NCI-H1417 (cell line): Measurements from ENCODE around the gene ZDHHC21.

Source experiments
- DNase-seq, 3 experiments: peaks; one replicate each; lab custom pipeline; 2025; lab: John Stamatoyannopoulos, UW

Gene ZDHHC21, protein sequence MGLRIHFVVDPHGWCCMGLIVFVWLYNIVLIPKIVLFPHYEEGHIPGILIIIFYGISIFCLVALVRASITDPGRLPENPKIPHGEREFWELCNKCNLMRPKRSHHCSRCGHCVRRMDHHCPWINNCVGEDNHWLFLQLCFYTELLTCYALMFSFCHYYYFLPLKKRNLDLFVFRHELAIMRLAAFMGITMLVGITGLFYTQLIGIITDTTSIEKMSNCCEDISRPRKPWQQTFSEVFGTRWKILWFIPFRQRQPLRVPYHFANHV

DNA sequence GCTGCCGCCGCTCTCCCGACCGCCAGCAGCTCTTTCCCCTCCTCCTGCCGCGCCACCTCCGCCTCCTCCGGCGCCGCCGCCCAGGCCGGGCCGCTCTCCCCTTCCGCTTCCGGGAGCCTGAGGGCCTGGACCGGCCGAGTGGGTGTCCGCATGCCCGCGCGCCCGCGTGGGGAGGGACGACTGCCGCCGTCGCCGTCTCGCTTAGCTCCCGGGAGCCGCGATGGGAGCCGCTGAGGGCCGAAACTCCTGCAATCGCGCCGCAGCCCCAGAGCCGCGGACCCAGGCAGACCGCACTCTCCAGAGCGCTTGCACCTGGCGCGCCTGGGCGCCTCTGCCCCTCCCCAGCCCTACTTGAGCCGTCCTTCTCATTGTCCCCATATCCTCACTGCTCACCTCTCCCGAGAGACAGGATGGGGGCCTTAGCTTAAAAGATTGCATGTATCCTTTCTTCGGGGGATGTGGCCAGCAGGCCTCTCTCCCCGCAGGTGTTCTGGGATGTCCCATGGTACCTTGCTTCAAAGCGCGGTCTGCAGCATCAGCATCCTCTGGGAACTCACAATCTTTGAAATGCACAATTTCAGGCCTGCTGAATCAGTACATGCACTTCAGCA is at the start of gene ZDHHC21:
Gene ZDHHC21 (minus strand): TSS at position 182 of the 611 bp plus-strand sequence. CDS start 19,092 bp downstream, outside the sequence.
- peak; percentile 75 to 82 (median 77) for DNase-seq

DNA sequence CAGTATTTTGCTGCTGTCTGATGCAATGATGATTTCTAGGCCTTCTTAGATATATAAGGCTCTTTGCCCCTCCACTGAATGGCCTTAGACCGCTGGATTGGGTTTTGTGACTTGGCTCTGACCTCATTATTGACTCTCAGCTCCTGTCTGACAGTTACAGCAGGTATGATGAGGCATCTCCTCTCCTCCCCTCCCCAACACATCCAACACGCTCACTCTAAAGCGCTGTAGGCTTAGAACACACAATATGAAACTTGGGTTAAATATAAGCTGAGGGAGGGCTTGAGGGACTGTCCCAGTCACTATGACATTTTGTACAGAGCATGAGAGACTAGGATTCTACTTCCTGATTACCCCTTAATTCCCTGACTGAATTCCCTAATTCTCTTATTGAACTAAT is 48.1 kb upstream of the ZDHHC21 start:
- DNase-seq, result no peak

DNA sequence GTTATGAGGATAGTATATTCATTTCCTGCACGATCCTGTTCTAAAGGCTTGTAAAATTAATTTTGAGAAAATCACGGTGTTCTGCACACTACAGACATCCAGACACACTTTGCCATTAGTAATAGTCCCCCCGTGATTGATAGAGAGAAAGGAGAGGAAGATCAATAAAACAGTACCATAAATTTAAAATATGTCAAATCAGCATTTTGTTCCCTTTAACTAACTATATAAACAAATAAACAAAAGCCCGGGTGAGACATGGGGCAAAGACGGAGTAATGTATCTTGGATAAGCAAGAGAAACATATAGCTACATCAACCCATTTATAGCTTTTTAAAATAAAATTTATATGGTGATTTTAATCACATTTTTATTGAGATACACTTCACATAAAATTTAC is 39.9 kb upstream of the ZDHHC21 start:
- DNase-seq, result no peak

- DNase-seq, result no peak
Measured at GRCh38 chr9:14731294-14731981, 38.2 kb upstream of the ZDHHC21 start.

- DNase-seq, result no peak
Measured at GRCh38 chr9:14730461-14730898, 37.2 kb upstream of the ZDHHC21 start.

DNA sequence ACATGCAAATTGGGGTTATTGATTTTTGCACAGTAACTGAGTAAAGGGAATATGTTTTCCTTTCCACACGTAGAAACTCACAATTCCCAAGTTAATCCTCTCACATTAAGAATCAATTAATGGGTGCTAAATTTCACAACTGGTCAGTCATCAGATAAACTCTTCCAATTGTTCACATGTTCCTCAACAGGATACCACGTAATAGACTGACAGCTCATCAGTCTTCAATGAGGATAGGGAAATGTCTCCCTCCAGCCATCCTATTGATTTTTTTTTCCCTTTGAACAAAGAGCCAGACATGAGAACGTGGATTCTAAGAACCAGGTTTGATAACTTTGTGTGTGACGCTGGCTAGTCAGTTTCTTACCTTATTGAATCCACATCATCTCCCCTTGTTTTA is 30.1 kb upstream of the ZDHHC21 start:
- no peak for DNase-seq

GRCh38 chr9:14722391-14723035 is 29.3 kb upstream of the ZDHHC21 start, which contains the start of gene CER1:
Gene CER1, minus strand, starts transcription at chr9:14722733. Its CDS starts 61 bp downstream, at chr9:14722672.
- peak; percentile 8 to 91 (median 64) for DNase-seq

- no peak for DNase-seq
Measured at GRCh38 chr9:14719231-14719923, 26.1 kb upstream of the ZDHHC21 start.

GRCh38 chr9:14715102-14715501 is 21.9 kb upstream of the ZDHHC21 start:
- no peak for DNase-seq

DNA sequence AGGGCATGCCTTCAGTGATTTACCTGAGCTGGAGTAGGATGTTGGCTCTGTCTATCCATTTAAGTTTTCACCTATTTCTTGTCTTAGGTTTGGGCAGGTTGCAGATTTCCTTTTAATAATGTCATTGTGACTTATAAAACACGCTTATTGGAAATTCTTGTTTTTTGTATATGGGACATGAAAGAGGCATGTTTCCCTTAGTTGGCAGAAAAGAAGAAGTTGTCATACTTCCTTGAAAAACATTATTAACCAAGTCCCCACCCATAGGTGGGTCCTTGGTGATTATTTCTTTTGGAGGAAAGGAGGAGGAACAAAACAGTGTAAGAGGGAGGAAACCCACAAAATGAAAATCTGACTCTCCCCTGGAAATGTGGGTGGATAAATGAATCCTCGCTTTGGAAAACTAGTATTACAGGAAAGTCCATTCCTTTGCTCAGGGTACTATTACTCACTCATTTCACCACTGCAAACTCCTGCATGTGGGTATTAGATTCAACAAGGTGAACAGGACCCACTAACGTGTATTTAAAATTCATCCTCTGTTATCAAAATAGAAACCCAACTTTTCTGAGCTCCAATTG is 20.0 kb upstream of the ZDHHC21 start:
- no peak for DNase-seq

- DNase-seq, result no peak
Measured at GRCh38 chr9:14710804-14711203, 17.6 kb upstream of the ZDHHC21 start.

- DNase-seq, result no peak
Measured at GRCh38 chr9:14706530-14707140, 13.4 kb upstream of the ZDHHC21 start.

DNA sequence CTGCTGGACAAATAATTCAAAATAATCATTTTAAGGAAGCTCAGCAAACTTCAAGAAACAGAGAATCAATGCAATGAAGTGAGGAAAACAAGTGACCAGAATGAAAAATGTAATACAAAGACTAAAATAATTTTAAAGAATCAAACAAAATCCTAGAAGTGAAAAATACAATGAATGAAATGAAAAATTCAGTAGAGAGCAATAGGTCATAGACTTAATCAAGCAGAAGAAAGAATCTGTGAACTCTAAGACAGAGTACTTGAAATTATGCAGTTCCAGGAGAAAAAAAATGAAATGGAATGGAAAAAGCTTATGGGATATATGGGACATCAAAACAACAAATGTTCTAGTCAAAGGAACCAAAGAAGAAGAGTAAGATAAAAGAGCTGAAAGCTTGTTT is 11.8 kb upstream of the ZDHHC21 start:
- no peak for DNase-seq

DNA sequence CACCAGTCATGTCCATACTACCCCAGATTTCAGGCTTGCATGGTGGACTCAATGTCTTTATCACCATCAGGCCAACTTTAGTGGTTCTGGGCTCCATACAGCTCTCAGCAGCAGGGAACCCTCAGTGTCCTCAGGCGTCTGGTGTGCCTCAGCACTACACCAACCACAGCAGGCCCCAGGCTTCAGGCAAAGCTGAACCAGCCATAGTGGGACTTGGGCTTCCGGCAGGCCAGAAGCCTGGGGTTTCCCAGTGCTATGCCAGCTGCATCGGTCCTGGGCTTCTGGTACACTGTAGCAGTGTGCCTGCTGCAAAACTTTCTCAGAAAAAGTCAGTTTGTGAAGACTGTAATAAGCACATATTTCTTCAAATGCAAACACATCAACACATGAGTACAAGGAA is 11.0 kb upstream of the ZDHHC21 start:
- DNase-seq, result no peak

DNA sequence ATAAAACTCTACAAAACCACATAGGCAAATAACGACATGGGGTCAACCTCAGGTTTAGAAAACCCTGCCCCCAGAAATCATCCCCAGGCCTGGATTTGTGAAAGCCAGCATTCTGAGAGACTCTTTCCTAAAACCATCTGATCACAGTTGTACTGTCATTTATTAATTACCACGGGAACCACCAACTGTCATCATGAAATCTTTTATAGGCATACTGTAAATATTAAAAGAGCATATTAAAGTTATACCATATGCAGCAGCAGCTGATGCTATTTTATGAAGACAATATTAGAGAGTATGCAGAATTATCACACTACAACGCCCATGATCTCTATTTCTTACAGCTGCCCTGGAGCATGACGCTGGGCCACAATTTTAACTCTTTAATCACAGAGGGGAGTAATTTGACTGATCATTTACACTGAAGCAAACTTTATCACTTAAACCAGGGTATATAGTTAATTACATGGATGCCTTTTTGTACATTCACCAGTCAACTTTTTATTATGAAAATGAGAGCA is 9.0 kb upstream of the ZDHHC21 start:
- no peak for DNase-seq

GRCh38 chr9:14692470-14693250 is 572 bp downstream of the ZDHHC21 start:
- DNase-seq, result peak; percentile 40 to 68 (median 40)

DNA sequence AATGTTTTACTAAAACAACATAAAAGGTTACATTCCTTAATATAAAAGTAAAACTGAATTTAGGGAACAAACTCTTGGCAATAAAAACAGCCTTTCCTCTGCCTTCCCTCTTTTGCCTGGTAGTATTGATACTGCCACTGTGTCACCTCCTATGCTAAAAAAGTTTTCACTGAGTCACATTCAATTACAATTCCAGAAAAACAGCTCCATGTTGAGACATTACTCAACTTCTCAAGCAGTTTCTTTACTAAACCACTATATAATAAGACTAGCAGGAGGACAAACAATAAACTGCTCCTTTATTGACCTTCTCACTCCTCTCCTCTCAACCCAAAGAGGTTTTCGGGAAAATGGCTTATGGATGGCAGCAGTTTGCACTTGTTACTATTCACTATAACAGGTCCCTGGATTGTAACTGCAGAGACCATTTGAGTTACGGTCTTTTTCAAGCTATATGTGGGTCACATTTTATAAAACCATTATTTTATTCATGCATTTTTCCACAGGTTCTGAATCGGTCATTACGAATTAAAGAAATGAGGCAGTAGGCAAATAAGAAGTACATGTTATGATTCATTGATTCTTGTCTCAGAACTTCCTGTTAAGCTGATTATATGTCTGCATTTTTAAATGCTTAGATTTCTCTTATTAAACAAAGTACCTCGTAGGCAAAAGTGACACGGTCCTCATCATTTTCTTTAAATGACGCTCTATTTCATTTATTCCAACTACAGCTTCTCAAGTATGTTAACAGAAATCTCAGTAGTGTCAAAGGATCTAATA is 2.1 kb downstream of the ZDHHC21 start:
- DNase-seq, result peak in 1 of 3 experiments; percentile 1

DNA sequence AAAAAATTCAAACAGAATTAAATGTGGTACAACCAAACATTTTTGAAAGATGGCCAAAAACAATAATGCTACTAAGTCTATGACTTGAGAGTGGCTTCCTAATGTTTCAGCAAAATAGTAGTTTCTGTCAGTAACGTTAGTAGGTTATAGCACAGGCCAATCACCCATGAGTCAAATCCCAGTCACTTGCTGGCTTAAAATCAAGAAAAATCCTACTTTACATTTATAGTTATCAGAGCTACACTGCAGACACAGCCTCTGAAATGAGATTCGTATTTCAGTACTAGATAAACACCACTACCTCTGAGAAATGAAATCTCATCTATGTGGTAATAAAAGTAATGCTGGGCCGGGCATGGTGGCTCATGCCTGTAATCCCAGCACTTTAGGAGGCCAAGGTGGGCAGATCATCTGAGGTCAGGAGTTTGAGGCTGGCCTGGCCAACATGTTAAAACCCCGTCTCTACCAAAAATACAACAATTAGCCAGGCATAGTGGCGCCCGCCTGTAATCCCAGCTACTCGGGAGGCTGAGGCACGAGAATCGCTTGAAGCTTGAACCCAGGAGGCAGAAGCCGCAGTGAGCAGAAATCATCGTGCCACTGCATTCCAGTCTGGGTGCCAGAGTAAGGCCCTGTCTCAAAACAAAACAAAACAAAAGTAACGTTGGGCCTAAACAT is 6.1 kb downstream of the ZDHHC21 start:
- DNase-seq, result no peak

DNA sequence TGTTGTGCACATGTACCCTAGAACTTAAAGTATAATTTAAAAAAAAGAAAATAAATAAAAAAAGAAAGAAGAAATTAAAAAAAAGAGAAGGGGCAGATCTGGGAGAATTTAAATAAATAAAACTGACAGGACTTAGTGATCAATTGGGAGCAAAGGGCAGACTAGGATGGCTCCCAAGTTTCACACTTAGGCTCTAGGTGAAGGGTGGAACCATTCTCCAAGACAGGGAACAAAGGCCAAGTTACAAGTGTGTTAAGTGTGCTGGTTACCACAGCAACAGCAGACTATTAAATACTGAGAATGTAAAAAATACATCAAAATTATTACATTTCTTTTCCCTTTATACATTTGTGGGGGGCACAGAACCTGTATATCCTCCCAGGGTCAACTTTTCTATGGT is 7.1 kb downstream of the ZDHHC21 start:
- no peak for DNase-seq
